Ascending aorta (tissue), 2 donors: ENCODE data around the gene CCDC121. TPM values are rescaled to one million over a fixed set of nuclear protein-coding genes. Genes with fewer than 3 reads are reported as not detected.
"Not testable (repeated sequence)": the region's sequence is repeated elsewhere in the genome, so short reads cannot be mapped to it uniquely, and the experiment has no call there.

ENCODE experiments used
- DNase-seq, 2 donors: peaks; one replicate each; pipeline ENCODE4 v3.0.0-alpha.2; 2019; ENCODE audit warnings: low spot score in 2 of 2
- H3K27ac ChIP-seq, 2 donors: fragments of 200-600 bp; sonication (generic); one replicate each; pipeline ENCODE4 v1.5.1; 2016 to 2017; ENCODE audit warnings: mild to moderate bottlenecking in 1 of 2
- H3K27me3 ChIP-seq: fragments of 200-600 bp; sonication (generic); one replicate; pipeline ENCODE4 v1.5.1; 2017
- H3K36me3 ChIP-seq, 2 donors: fragments of 200-600 bp; sonication (generic); one replicate each; pipeline ENCODE4 v1.5.1; 2016
- H3K4me1 ChIP-seq, 2 donors: fragments of 200-600 bp; sonication (generic); one replicate each; pipeline ENCODE4 v1.5.1; 2016 to 2017; ENCODE audit warnings: mild to moderate bottlenecking in 1 of 2
- H3K4me3 ChIP-seq, 2 donors: fragments of 200-600 bp; sonication (generic); one replicate each; pipeline ENCODE4 v1.5.1; 2016 to 2017; ENCODE audit warnings: mild to moderate bottlenecking in 1 of 2
- H3K9me3 ChIP-seq, 2 donors: fragments of 200-600 bp; sonication (generic); one replicate each; pipeline ENCODE4 v1.5.1; 2016
- intact Hi-C: fragments of 100-400 bp; cut with DNase I; formaldehyde crosslinking; loops from one replicate; pipeline ENCODE4 v1.15.1; 2023
- total RNA-seq: library from RNA; depleted of rRNA; stranded (reverse); fragments of >200 nt; gene quantifications from one replicate; pipeline ENCODE4 v1.1.0, GENCODE V29; 2016
- TF ChIP-seq, protein P1 (sequence below), 3 experiments: fragments of 200-600 bp in 2 of 3; fragments of 450-650 bp in 1 of 3; sonication (generic) in 2 of 3; IDR thresholded peaks; one replicate each; pipeline ENCODE4 v1.5.1; 2016 to 2019; ENCODE audit warnings: antibody characterized with exemption in 3 of 3, mild to moderate bottlenecking in 1 of 3, moderate library complexity in 1 of 3

CCDC121 gene
- total RNA-seq, 1 donor from 2014 or later: 8.0 TPM

DNA sequence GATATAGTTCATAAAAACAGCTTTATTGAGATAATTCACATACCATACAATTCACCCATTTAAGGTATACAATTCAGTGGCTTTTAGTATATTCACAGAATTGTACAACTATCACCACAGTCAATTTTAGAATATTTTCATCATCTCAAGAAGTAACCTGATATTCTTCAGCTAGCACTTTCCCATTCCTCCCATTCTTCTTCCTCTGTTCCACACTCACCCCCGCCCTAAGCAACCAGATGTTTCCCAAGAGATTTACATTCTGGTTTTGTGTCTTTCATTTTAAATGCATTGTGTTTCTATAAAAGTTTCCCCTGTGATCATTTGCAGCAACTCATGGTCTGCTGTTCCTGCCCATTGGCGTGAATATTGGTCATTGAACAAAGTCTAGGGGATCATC is 5.5 kb upstream of the CCDC121 start:
- intact Hi-C loops: no loop called here
- no peaks in the 10 kb centered on the region for H3K27me3 ChIP-seq
- peaks cover 0 to 5% of the 10 kb centered on the region in 2 donors for H3K4me1 ChIP-seq
- TF ChIP-seq, protein P1, sequence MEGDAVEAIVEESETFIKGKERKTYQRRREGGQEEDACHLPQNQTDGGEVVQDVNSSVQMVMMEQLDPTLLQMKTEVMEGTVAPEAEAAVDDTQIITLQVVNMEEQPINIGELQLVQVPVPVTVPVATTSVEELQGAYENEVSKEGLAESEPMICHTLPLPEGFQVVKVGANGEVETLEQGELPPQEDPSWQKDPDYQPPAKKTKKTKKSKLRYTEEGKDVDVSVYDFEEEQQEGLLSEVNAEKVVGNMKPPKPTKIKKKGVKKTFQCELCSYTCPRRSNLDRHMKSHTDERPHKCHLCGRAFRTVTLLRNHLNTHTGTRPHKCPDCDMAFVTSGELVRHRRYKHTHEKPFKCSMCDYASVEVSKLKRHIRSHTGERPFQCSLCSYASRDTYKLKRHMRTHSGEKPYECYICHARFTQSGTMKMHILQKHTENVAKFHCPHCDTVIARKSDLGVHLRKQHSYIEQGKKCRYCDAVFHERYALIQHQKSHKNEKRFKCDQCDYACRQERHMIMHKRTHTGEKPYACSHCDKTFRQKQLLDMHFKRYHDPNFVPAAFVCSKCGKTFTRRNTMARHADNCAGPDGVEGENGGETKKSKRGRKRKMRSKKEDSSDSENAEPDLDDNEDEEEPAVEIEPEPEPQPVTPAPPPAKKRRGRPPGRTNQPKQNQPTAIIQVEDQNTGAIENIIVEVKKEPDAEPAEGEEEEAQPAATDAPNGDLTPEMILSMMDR (IDR thresholded peaks at IDR 0.05): no peak
- H3K4me3 ChIP-seq: no peak overlapping the region
- no peak for DNase-seq
- peaks cover 43 to 74% of the 10 kb centered on the region in 2 donors for H3K36me3 ChIP-seq
- no peak overlapping the region for H3K27ac ChIP-seq
- no peaks in the 10 kb centered on the region for H3K9me3 ChIP-seq

DNA sequence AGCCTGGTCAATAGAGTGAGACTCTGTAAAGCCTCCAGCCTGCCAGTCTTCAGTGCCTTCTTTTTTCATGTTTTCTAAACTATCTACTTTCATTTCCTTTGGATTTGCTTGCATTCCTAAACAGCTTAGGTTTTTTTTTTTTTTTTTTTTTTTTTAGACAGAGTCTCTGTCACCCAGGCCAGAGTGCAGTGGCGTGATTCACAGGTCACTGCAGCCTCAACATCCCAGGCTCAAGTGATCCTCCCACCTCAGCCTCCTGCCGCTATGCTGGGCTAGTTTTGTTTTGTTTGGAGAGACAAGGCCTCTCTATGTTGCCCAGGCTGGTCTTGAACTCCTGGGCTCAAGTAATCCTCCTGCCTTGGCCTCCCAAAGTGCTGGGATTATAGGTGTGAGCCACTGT is 1.4 kb upstream of the CCDC121 start:
- H3K9me3 ChIP-seq, H3K4me3 ChIP-seq, intact Hi-C loops, DNase-seq, H3K27me3 ChIP-seq, H3K27ac ChIP-seq, H3K4me1 ChIP-seq: not testable (repeated sequence)
- H3K36me3 ChIP-seq: peaks cover 27 to 42% of the 10 kb centered on the region in 2 donors

DNA sequence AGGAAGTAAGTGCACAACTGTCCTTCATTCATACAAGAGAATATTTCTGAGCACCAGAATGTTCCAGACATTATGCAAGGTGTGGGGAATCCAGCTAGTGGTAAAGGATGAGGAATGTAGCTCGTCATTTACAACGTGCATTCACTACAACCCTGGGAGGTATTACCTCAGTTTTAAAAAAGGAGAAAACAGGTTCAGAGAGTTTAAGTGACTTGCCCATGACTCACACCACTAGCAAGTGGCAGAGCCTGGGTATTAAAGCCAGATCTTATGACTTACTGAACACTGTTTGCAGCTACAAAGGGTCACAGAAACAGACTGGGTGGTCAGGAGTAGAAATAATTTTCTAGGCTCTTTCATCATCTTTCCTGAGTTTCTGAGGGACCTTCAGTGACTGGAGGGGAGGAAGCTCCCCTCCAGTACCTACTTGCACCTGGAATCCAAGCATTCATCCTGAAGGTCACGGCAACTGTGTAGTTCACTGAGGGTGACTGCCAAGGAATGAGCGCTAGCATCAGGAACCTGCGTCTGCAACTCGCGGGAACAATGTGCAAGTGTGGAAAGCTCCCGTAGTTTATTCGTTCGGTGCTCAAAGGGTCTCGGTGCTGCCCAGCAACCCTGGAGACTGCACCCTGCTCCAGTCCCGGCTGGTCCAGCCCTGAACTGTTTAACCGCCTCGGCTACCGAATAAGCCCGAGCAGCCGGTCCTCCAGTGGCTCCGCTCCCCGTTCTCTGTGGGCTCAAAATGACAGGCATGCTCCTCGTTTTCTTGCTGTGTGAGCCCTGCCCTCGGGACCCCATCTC is 647 bp downstream of the CCDC121 start:
- no peaks in the 10 kb centered on the region for H3K9me3 ChIP-seq
- H3K4me3 ChIP-seq: peak overlapping the region; percentile 66 to 71
- TF ChIP-seq, protein P1 (IDR thresholded peaks at IDR 0.05): no peak
- H3K36me3 ChIP-seq: peaks cover 21 to 33% of the 10 kb centered on the region in 2 donors
- H3K27ac ChIP-seq: peak overlapping the region; percentile 59 to 74
- no peaks in the 10 kb centered on the region for H3K27me3 ChIP-seq
- intact Hi-C loops: loop anchor here (2.0 kb wide), 1 partner anchor 139 kb away; the partner anchor contains the start of gene IFT172
- DNase-seq: no peak
- peaks cover 0 to 5% of the 10 kb centered on the region in 2 donors for H3K4me1 ChIP-seq

DNA sequence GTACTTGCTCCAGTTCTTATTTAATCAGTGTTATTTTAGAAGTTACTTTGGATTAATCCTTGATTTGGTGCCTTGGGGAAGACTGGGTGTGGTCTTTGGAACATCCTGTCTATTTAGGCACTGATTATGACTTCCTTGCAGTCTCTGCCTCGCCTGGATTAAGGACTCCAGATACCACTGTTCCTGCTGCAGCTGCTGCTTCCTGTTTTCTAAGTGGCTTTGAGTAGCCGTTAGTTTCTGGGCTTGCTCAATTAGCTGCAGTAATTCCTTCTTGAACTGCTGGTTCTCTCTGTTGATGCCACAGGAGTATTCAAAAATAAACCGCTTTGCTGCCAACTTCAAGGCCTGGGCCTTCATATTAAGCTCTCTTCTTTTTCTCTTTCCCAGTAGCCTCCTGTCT is 1.9 kb downstream of the CCDC121 start:
- intact Hi-C loops, H3K4me3 ChIP-seq, H3K4me1 ChIP-seq, H3K27ac ChIP-seq, DNase-seq, H3K27me3 ChIP-seq, H3K9me3 ChIP-seq: not testable (repeated sequence)
- peaks cover 23 to 36% of the 10 kb centered on the region in 2 donors for H3K36me3 ChIP-seq

DNA sequence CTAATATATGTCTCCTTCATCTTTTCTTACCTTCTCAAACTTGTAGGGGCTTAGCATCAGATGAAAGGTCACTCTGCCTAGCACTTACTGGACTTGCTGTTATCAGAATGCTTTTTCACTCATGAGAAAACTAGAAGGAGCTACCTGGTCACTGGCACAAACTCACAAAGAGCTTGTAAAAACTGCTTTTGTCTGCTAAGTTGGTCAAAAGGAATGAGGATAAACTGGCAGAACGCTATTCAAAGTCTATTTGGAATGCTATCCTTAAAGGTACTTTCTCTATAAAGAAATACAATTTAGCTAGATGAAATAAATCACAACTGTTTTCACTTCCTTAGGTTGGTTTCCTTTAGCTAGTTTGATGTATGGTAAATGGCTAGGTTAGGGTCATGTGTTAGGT is 2.5 kb downstream of the CCDC121 start:
- H3K27me3 ChIP-seq: not testable (repeated sequence)
- peak overlapping the region in 1 of 2 donors; percentile 55 for H3K27ac ChIP-seq

DNA sequence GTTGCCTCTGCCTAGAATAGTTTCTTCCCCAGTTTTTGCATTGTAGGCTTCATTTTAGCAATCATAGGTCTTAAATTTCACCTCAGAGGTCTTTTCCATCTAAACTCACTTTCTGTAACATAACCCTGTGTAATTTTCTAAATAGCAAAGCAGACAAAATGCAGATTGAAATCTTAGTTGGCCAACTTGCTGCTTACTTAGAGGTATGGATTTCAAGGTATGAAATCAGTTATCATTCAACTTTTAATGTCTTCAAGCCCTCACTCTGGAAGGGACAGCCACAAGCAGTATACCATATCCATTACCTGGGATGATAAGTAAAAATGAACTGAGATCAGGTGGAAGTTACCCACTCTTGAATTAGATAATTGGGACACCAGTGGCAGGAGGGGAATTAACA is 3.9 kb downstream of the CCDC121 start:
- intact Hi-C loops: no loop called here
- Histone ChIP-seq H3K36me3 (peaks cover 38 to 42% of the 10 kb centered on the region in 2 donors), H3K9me3 (no peaks in the 10 kb centered on the region), H3K4me1 (peaks cover 0 to 4% of the 10 kb centered on the region in 2 donors), H3K27ac (no peak overlapping the region), H3K27me3 (no peaks in the 10 kb centered on the region), H3K4me3 (no peak overlapping the region)
- no peak for DNase-seq
- TF ChIP-seq, protein P1 (IDR thresholded peaks at IDR 0.05): no peak

More for the DNA sequence above, 2.5 kb downstream of the CCDC121 start:
- H3K36me3 ChIP-seq: peaks cover 25 to 36% of the 10 kb centered on the region in 2 donors
- H3K4me1 ChIP-seq, H3K9me3 ChIP-seq, intact Hi-C loops, H3K4me3 ChIP-seq, DNase-seq: not testable (repeated sequence)

DNA sequence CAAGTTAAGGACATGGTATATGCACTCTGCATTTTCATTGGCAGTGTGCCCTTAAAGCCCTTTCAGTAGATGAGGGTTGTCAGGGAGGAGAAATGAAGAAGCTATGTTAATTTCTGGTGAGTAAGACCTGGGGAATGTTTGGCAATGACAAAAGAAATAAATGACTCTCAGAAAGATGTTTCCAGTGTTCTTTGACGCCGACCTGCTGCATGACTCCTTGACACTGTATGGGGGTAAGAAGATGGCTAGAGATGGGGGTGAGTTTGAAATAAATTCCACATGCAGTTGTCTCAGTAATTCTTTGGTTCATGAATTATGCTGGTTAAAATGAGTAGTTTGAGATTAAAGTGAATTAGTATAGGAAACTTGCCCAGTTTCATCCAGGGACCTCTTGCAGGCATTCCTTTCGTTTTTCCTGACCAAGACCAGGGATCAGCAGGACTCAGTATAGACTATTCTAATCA is 5.9 kb downstream of the CCDC121 start:
- intact Hi-C loops: no loop called here
- peaks cover 53 to 61% of the 10 kb centered on the region in 2 donors for H3K36me3 ChIP-seq

More for the DNA sequence above, 5.9 kb downstream of the CCDC121 start:
- TF ChIP-seq, protein P1 (IDR thresholded peaks at IDR 0.05): no peak
- H3K27ac ChIP-seq: no peak overlapping the region
- H3K4me3 ChIP-seq: no peak overlapping the region
- H3K4me1 ChIP-seq: no peaks in the 10 kb centered on the region
- DNase-seq: no peak
- H3K27me3 ChIP-seq: no peaks in the 10 kb centered on the region
- H3K9me3 ChIP-seq: no peaks in the 10 kb centered on the region
